Dedifferentiated amniotic fluid mesenchymal stem cell (primary cell): ENCODE data around the gene TAF1A.
A peak's percentile ranks its signal among the peaks of the same experiment; 100 is the strongest.

ENCODE experiments used
- DNase-seq: peaks from one replicate; pipeline ENCODE4 v3.0.0-alpha.2; 2016; ENCODE audit errors: extremely low spot score

The TAF1A gene

DNA sequence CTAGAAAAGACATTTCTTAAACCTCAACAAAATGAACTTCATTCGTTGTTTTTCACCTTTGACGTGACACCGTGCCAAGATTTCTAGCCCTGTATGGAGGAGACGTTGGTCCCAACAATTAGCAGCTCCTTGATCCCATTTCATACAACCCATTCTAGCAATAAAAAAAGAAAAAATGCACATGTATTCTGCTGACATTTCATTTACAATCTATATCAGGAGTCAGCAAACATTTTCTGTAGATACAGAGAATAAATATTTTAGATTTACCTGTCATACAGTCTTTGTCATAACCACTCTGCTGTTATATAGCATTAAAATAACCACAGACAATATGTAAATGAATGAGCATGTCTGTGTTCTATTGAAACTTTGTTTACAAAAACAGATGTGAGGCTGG is 7.0 kb upstream of the TAF1A start:
- DNase-seq, result no peak

DNA sequence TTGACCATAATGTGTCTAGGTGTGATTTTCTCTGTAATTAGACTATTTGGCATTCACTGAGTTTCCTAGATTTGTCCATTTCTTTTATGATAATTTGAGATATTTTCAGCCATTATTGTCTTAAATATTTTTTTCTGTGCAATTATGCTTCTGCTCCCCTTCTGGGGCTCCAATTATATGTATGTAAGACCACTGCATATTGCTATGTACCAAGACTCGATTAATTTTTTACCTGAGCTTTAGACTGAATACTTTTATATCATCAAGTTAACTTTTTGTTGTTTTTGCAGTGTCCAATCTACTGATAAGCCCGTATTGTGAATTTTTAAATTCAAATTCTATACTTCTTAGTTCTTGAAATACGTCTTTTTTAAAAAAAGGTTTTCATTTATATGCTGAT is 5.1 kb upstream of the TAF1A start:
- no peak for DNase-seq

DNA sequence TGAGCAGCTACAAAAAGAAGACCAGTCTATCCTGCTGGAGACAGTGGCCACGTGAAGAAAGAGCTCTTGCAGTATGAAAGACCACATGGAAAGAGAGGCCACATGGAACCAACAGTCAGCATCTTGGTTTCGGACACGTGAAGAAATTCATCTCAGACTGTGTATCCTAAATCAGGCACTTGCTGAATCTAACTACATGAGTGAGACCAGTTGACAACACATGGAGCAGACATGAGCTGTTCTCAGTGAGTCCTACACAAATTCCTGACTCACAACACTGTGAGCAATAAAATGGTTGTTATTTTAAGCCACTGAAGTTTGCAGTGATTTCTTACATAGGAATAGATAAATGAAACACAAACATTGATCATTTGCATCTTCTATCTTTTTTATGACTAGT is 2.4 kb upstream of the TAF1A start:
- DNase-seq, result no peak

DNA sequence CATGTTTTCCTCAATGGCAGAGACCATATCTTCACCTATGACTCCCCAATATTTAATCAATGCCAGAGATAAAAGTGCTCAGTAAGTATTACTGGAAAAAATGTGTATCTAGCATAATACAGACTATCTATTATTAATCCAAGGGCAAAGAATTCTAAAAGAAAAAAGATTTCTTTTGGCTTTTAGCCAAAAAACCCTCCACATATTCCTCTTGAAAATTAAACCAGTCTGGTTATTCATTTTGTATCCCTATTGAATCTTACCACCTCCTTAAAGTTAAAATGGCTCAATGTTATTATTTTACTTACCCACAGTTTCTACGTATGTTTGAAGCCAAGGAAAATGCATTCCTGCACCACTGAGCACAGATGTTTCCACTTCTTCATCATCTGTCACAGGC is 1.6 kb downstream of the TAF1A start:
- DNase-seq, result no peak

DNA sequence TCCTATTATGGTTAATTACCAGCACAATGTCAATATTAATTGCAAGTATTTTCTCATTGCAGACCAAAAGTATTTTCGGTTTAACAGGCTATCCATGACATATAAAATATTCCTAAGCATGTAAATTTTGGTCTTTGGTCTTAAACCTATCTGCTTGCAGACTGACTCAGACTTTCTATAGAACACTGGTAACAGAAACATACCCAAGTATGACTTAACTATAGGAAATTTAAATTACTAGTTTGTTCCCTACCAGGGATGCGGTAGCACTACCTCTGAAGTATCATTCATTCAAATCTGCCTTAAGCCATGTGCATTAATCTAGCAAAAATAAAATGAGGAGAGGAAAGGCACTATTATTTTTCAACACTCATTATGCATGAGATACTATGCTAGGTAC is 2.9 kb downstream of the TAF1A start:
- DNase-seq, result no peak

DNA sequence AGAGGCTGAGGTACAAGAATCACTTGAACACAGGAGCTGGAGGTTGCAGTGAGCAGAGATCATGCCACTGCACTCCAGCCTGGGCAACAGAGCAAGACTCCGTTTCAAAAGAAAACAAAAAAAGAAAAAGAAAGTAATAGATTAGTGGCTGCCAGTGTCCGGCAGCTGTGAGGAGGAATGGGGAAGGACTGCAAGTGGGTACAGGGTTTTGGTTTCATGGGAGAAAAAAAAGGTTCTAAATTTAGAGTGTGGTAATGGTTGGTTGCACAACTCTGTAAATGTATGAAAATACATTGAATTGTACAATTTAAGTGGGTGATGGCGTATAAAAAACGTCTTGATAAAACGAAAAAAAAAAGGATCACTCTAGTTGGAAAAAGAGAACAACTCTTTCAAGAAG is 6.7 kb downstream of the TAF1A start:
- DNase-seq, result no peak

DNA sequence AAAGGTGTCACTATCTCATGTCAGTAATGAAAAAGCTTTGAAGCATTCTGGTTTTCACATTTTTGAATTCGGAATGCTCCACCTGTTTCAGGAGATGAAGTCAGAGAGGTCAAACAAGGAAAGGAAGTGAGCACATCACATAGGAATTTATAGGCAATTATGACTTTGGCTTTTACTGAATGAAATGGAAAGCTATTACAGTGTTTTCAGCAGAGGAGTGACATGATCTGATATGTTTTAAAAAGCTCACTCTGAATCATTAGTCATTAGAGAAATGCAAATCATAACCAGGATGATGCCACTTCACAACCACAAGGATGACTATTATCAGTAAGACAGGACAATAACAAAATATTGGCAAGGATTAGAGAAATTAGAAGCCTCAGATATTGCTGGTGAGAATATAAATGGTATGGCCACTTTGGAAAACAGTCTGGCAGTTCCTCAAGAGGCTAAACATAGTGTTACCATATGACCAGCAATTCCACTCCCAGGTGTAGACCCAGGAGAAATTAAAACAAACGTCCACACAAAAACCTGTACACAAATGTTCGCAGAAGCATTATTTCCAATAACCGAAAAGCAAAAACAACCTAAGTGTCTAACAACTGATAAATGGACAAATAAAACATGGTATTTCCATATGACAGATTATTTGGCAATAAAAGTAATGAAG is 7.5 kb downstream of the TAF1A start:
- DNase-seq, result no peak

DNA sequence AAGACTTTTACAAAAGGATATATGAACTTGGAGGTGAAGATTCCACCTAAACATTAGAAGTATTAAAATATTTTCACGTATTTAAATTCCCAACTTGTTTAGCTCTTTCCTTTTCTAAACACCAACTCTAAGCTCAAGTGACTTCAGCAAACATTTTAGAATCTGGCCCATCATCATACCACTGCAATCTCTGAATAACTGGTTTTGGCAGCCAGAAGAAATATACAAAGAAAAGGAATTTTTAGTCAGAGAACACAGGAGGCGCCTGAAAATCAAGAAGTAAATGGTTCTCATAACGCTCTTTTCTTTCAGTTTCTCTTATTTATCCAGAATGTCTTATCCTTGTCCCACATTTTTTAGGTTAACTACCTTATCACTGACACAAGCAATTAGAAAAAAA is 10.4 kb downstream of the TAF1A start:
- DNase-seq, result no peak

DNA sequence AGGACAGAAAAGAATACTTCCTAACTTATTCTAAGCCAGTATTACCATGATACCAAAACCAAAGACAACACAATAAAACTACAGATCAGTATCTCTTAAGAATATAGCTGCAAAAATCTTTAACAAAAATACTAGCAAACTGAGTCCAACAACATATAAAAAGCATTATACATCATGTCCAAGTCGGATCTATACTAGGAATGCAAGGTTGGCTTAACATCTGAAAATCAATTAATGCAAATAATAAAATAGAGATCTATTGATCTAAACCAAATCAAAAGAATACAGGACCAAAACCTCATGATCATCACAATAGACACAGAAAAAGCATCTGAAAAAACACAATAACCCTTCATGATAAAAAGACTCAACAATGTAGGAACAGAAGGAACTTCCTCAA is 18.9 kb downstream of the TAF1A start:
- DNase-seq, result no peak

DNA sequence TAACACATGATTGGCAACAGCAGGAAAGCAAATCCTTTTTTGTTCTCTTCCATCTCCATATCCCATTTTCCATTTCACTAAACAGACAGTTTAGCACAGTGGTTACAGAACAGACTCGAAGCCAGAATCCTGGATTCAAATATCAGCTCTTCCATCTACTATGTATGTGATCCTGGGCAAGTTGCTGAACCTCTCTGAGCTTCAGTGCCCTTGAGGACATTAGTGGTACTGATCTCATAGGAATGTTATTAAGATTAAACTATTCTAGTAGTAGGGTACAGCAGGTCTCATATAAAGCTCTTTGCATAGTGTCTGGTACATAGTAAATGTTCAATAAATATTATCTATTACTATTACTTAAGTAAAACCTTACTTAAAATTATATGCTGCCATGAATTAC is 28.1 kb downstream of the TAF1A start:
- no peak for DNase-seq

DNA sequence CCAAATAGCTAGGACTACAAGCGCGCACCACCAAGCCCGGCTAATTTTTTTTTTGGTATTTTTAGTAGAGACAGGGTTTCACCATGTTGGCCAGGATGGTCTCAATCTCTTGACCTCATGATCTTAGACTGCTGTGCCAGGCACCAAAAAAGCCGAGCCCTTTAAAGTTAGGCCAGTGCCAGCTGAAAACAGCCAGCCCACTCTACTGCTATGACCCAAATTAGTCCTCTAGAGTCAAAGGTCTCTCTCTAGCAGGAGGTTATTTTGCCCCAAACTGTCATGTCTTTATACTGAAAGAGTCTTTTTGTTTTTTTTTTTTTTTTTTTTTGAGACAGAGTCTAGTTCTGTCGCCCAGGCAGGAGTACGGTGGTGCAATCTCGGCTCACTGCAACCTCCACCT is 32.2 kb downstream of the TAF1A start:
- DNase-seq, result no peak

DNA sequence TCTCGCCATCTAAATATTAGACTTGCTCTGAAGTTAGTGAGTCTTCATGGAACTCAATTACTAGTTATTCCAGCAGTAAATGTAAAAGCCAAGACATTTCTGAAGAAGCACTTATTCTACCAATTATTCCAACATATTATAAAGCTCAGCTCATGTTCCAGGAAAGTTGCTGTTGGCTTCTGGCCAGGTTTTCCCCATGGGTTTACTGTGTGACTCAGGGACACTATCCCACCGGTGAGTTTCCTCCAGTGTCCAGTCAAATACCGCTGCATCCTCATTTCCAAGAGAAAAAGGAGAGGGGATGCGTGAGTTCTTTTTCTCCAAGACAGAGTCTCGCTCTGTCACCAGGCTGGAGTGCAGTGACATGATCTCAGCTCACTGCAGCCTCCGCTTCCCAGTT is 32.6 kb downstream of the TAF1A start:
- no peak for DNase-seq

DNA sequence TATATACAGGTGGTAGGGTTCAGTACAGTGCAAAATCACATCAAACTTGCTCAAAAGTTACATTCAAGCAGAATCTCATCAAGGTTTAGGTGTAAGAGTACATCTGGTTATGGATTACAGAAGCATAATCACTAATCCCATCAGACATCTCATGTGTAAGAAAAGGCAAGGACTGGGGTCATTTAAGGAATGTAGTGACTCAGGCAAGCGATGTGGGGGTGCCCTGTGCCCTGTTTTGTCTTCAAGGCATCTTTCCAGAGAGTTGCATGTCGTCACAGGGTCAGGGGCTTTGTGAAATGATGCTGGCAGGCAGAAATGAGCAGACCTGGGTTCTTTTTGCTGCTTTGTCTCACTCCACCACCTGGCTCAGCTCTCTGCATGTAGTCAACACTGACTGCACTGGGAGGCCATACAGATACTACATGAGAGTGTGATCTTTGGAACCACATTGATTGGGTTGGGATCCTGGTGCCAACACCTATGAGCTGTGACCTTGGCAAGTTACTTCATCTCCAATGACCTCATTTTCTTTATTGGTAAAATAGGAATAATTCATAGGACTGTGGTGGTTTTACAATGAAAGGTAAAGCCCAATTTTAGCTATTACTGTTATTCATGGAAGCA is 33.6 kb downstream of the TAF1A start:
- no peak for DNase-seq

DNA sequence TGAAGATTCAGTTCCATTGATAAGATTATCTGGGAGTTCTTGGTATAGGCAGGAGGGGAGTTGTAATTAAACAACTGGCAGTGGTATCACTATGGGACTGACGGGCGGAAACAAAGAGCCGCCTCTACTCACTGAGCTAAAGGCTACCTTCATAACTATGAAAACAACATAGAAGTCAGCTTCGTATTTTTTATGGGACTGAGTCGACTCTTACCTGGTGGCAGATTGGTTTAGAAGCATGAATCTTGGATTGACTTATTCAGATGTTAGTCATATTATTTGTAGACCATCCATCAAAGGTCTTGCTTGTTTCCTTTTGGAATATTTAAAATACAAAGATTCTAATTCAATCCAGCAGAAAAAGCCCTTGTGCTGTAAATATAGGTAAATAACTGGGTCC is 35.6 kb downstream of the TAF1A start:
- DNase-seq, result no peak

DNA sequence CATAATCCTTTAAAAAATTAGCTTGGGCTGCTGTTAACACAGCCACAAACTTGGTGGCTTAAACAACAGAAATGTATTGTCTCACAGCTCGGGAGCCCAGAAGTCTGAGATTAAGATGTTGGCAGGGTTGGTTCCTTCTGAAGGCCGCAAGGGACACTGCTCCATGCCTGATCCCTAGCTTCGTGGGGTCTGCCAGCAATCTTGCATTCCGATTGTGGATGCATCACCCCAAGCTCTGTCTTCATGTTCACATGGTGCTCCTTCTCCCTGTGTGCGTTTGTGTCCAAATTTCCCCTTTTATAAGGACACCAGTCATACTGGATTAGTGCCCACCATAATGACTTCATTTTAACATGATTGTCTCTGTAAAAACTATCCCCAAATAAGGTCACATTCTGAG is 36.9 kb downstream of the TAF1A start:
- DNase-seq, result no peak

DNA sequence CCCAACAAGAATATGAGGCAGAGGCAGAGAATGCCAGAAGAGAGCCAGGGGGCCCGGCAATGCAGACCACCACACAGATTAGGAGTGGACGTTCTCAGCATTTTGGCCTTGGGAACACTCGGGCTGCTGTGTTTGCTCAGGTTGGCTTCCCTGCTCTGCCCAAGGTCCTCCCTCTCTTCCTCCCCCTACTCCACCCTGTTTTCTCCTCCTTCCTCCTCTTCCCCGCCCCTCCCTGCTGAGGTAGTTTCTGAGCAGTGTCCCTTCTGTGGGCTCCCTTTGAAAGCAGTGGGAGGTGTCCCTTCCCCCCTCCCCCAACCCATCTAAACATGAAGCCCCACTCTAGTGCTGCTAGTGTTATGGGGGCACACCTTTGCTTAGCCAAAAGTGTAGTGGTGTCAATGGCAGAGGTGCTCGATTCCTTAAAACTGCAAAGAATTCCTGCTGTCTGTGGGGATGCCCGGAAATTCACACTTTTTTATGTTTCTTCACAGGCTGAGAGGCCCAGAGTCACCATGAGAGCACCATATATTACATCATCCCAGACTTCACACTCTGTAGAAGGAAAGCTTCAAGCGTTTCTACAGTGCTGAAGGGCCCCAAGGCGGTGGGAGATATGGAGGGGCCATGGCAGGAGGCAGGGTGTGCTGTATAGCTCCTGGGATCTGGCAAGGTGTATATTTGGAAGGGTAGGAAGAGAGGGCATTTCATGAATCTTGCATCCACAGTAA is 41.6 kb downstream of the TAF1A start, which contains the start of gene HHIPL2:
Gene HHIPL2, minus strand, starts transcription at position 161 of the 728 bp plus-strand sequence. Its CDS starts 60 bp downstream, at position 101.
- DNase-seq, result no peak

DNA sequence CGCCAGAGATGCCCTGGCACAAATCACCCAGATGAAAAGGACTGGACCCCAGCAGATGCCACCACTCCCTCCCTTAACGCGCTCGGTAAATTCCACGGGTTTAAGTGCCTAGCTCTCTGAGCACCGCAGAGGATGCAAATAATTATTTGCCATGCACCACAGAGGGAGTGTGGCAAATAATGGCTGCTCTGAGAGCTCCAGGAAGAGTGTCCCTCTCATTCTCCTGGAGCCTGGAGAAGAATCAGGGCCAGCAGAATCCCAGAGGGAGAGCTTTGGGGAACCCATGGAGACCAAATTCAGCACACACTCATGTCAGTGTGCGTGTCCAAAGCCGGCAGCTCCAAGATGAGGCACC is 42.5 kb downstream of the TAF1A start:
- DNase-seq, result no peak

DNA sequence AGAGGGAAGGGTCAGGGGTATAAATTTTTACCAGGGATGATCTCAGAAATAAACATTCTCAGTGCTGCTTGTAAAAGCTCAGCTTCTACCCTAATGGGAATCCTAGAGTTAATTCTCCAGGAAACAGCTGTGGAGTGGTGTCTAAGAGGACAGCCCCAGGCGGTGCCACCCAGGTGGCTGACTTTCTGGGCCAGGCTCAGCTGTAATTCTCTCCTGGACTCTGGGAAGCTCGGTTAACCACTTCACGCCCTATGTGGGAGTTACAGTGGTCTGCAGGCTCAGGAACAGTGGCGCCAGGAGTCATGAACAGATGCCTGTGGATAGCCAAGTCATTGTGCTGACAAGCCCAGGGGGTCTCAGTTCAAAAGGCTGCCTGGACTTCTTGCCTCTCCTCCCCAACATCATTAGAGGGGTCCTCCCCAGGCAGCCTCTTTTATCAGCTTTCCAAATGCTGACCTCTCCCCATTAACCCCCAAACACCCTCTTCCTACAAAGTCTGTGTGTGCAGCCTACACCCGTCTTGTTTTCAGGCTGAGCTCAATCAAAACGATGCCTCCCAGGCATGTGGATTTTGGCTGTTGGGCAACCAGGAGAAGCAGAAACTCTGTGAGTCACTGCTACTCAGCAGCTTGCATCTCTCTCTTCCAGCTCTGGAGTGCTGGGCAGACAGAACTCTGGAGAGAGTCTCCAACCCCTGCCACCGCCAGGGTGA is 43.0 kb downstream of the TAF1A start:
- peak; percentile 89 for DNase-seq

DNA sequence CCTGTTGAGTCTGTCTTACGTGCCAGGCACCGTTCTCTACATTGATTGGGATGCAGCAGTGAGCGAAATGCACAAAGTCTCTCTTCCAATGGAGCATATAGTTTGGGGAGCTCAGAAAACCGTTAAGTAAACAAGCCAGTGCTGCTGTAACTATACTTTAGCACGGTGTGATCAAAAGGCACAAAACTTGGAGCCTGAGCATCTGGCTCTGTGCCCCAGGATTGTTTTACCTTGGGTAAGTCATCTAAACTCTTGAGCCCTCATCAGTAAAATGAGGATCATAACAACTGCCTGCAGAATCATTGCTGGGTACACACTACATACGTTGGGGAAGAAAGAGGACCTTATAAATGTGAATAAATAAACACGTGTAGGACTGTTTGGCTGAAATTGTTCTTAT is 43.6 kb downstream of the TAF1A start:
- no peak for DNase-seq

DNA sequence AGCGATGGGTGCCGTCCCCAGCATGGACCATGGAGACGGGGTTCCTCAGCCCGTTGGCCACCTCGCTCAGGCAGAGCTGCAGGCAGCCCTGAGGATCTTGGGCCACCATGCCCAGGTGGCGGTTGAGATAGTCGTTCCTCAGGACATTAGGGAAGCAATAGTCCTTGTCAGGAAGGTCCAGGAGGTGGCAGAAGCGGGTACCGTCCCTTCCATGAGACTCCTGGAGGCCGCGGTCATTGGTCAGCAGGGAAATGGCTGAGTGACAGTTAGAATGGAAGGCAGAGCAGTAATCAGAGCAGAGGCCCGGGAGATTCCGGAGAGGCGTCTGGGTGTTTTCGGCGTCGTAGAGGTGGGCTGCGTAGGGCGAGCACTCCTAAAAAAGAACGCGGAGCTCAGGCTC is 45.9 kb downstream of the TAF1A start:
- DNase-seq, result no peak

DNA sequence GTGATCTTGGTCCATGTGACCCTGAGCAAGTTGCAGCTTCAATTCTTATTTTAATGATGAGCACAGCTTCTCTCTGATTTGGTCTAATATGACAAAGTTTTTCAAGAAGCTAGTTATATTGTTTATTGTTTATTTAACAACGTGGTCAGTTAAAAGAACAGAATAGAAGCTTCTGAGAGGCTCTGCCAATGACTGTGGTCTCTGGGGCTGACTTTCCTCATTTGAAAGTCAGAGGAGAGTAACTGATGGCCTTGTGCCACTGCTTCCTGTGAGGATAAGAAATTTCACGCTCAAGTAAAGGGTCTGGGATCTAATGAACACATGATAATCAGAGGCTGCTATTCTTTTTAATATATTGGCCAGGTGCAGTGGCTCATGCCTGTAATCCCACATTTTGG is 49.1 kb downstream of the TAF1A start:
- no peak for DNase-seq

DNA sequence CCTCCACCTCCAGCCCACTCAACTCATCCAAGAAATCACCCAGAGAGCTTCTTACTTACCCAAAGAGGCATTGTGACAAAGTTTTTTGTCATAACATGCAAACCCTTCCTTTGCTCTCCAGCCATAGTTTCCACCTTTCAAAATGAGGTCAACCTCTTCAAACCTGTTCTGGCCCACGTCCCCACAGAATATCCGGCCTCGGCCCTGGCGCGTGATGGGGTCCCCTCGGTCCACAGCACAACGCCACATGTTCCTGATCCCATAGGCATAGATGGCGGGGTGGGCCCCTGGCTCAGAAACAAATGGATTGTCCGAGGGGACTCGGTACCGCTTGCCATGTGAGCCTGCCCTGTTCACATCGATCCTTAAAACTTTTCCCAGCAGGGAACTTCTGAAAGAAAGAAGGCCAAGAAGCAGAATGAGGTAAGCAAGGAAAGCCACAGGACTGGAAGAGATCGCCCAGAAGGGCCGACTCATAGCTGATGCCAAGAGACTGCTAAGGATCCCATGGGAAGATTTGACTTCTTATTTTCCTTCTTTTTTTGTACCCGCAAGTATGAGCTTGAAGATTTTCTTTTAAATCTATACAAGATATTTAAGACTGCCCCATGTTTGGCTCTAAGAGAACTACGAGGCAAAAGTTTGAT is 49.7 kb downstream of the TAF1A start:
- DNase-seq, result no peak
